NCI-H446 (cell line): ENCODE measurements around the gene ITIH4.

ENCODE experiments used
- DNase-seq, 2 experiments: peaks; one replicate each; lab custom pipeline; 2025; lab: John Stamatoyannopoulos, UW

ITIH4 gene

GRCh38 chr3:52831500-52832301, 1.2 kb upstream of the ITIH4 start:
- DNase-seq: peak; percentile 67 to 90

- DNase-seq: no peak
Measured at GRCh38 chr3:52829906-52830463, 487 bp downstream of the ITIH4 start.

- DNase-seq: no peak
Measured at GRCh38 chr3:52829482-52829881, 990 bp downstream of the ITIH4 start.

GRCh38 chr3:52827866-52828376, 2.6 kb downstream of the ITIH4 start:
- DNase-seq: no peak

- DNase-seq: no peak
Measured at GRCh38 chr3:52827441-52827840, 3.0 kb downstream of the ITIH4 start.

- DNase-seq: no peak
Measured at GRCh38 chr3:52824037-52824436, 6.4 kb downstream of the ITIH4 start.

- no peak for DNase-seq
Measured at GRCh38 chr3:52822363-52822762, 8.1 kb downstream of the ITIH4 start.

- peak; percentile 34 to 51 for DNase-seq
Measured at GRCh38 chr3:52820736-52821135, 9.7 kb downstream of the ITIH4 start.

GRCh38 chr3:52819936-52820335, 10.5 kb downstream of the ITIH4 start:
- DNase-seq: no peak

- no peak for DNase-seq
Measured at GRCh38 chr3:52817860-52818259, 12.6 kb downstream of the ITIH4 start.

GRCh38 chr3:52817221-52817620, 13.3 kb downstream of the ITIH4 start:
- no peak for DNase-seq

- no peak for DNase-seq
Measured at GRCh38 chr3:52816654-52817053, 13.8 kb downstream of the ITIH4 start.

- no peak for DNase-seq
Measured at GRCh38 chr3:52816199-52816598, 14.3 kb downstream of the ITIH4 start.

- no peak for DNase-seq
Measured at GRCh38 chr3:52813810-52814209, 16.7 kb downstream of the ITIH4 start.

GRCh38 chr3:52811452-52812011, 18.9 kb downstream of the ITIH4 start:
- no peak for DNase-seq

GRCh38 chr3:52810923-52811322, 19.5 kb downstream of the ITIH4 start:
- DNase-seq: no peak

GRCh38 chr3:52809662-52810377, 20.7 kb downstream of the ITIH4 start:
- no peak for DNase-seq

GRCh38 chr3:52809149-52809548, 21.3 kb downstream of the ITIH4 start:
- no peak for DNase-seq

GRCh38 chr3:52805270-52806039, 25.0 kb downstream of the ITIH4 start:
- DNase-seq: no peak

GRCh38 chr3:52801839-52802238, 28.6 kb downstream of the ITIH4 start:
- DNase-seq: no peak

GRCh38 chr3:52800079-52800478, 30.4 kb downstream of the ITIH4 start:
- DNase-seq: no peak

GRCh38 chr3:52798978-52799476, 31.4 kb downstream of the ITIH4 start:
- DNase-seq: no peak
